Caco-2 (cell line): ENCODE measurements around the gene LARP4. TPM values are rescaled to one million over a fixed set of nuclear protein-coding genes. Genes with fewer than 3 reads are reported as not detected.
"Not testable (repeated sequence)": the region's sequence is repeated elsewhere in the genome, so short reads cannot be mapped to it uniquely, and the experiment has no call there.

Experiments
- BruUV-seq: library from RNA; stranded (reverse); fragments of 400-500 nt; replicated peaks from 2 replicates; lab custom pipeline; 2021; lab: Mats Ljungman, UMichigan
- CTCF ChIA-PET: fragments of 300-600 bp; sonication (Branson Sonifier 250); formaldehyde crosslinking; loops from one replicate; lab custom pipeline; 2022; ENCODE audit warnings: antibody characterized with exemption; lab: Charles Lee
- POLR2A ChIA-PET: fragments of 300-600 bp; sonication (Branson Sonifier 250); formaldehyde crosslinking; loops from one replicate; lab custom pipeline; 2022; ENCODE audit warnings: antibody characterized with exemption; lab: Charles Lee
- DNase-seq, 2 experiments: peaks; one replicate each; pipeline versions ENCODE4 v3.0.0 to v3.0.0-alpha.2; 2020 to 2022
- H3K27me3 ChIP-seq: replicated peaks from 2 replicates; pipeline ENCODE4 v1.6.0; 2011; ENCODE audit warnings: low read length; ENCODE audit not compliant: control insufficient read depth, insufficient read depth
- H3K36me3 ChIP-seq: 2 replicates; pipeline ENCODE4 v1.5.1; 2011; ENCODE audit warnings: low read length; ENCODE audit not compliant: control insufficient read depth, insufficient read depth
- H3K4me1 ChIP-seq: fragments of 250-450 bp; sonication (Bioruptor Pico); 2 replicates; pipeline ENCODE4 v1.5.1; 2020; ENCODE audit warnings: mild to moderate bottlenecking
- H3K4me3 ChIP-seq: 2 replicates; pipeline ENCODE4 v1.5.1; 2011; ENCODE audit warnings: low read depth, mild to moderate bottlenecking, control low read depth, low read length
- H3K9me3 ChIP-seq: fragments of 250-450 bp; sonication (Bioruptor Pico); 2 replicates; pipeline ENCODE4 v1.5.1; 2020; ENCODE audit warnings: mild to moderate bottlenecking, moderate library complexity
- H3K27ac Mint-ChIP-seq: one replicate; pipeline ENCODE4 v1.8.0; 2022; ENCODE audit warnings: mixed read lengths; ENCODE audit not compliant: unreplicated experiment
- H3K27me3 Mint-ChIP-seq: one replicate; pipeline ENCODE4 v1.8.0; 2022; ENCODE audit warnings: mixed read lengths; ENCODE audit not compliant: insufficient read depth, unreplicated experiment
- H3K36me3 Mint-ChIP-seq: one replicate; pipeline ENCODE4 v1.8.0; 2022; ENCODE audit warnings: mild to moderate bottlenecking, mixed read lengths; ENCODE audit not compliant: insufficient read depth, unreplicated experiment
- H3K4me1 Mint-ChIP-seq: one replicate; pipeline ENCODE4 v1.8.0; 2022; ENCODE audit warnings: low read depth, mixed read lengths; ENCODE audit not compliant: unreplicated experiment
- H3K4me3 Mint-ChIP-seq: one replicate; pipeline ENCODE4 v1.8.0; 2022; ENCODE audit warnings: mild to moderate bottlenecking, moderate library complexity, mixed read lengths; ENCODE audit not compliant: unreplicated experiment
- H3K9me3 Mint-ChIP-seq: one replicate; pipeline ENCODE4 v1.8.0; 2022; ENCODE audit warnings: mixed read lengths; ENCODE audit not compliant: unreplicated experiment
- intact Hi-C: fragments of 100-400 bp; cut with micrococcal nuclease; formaldehyde crosslinking; loops from one replicate; pipeline ENCODE4 v1.10.0; 2022; ENCODE audit not compliant: unreplicated experiment
- total RNA-seq: library from RNA; stranded (reverse); gene quantifications from 2 replicates; pipeline ENCODE4 v1.2.3, GENCODE V29; 2022
- TF ChIP-seq, protein P1 (sequence below), 2 experiments: fragments of 200-600 bp in 1 of 2; IDR thresholded peaks; 1 replicate in 1 of 2; 2 replicates in 1 of 2; pipeline versions ENCODE4 v1.5.1 to v1.8.0; 2011 to 2022; ENCODE audit warnings: antibody characterized with exemption in 1 of 2, control low read depth in 1 of 2, inconsistent platforms in 1 of 2, low read depth in 1 of 2, low read length in 1 of 2, mild to moderate bottlenecking in 1 of 2, moderate library complexity in 1 of 2; ENCODE audit not compliant: insufficient read depth in 1 of 2, severe bottlenecking in 1 of 2, unreplicated experiment in 1 of 2

The LARP4 gene
- total RNA-seq, 1 experiment from 2014 or later: 115 TPM

- Mint-ChIP-seq H3K4me1 (no peaks in the 10 kb centered on the region), H3K36me3 (peaks cover 82% of the 10 kb centered on the region), H3K9me3 (no peaks in the 10 kb centered on the region), H3K4me3 (no peak overlapping the region), H3K27ac (no peak overlapping the region), H3K27me3 (no peaks in the 10 kb centered on the region)
- ChIA-PET CTCF (no interaction called here), POLR2A (no interaction called here)
- Histone ChIP-seq H3K4me3 (no peak overlapping the region), H3K9me3 (no peaks in the 10 kb centered on the region), H3K27me3 (no peaks in the 10 kb centered on the region), H3K36me3 (peaks cover 3% of the 10 kb centered on the region), H3K4me1 (no peaks in the 10 kb centered on the region)
- intact Hi-C loops: no loop called here
- no peak for DNase-seq
- BruUV-seq: no TSS peak
- TF ChIP-seq, protein P1, sequence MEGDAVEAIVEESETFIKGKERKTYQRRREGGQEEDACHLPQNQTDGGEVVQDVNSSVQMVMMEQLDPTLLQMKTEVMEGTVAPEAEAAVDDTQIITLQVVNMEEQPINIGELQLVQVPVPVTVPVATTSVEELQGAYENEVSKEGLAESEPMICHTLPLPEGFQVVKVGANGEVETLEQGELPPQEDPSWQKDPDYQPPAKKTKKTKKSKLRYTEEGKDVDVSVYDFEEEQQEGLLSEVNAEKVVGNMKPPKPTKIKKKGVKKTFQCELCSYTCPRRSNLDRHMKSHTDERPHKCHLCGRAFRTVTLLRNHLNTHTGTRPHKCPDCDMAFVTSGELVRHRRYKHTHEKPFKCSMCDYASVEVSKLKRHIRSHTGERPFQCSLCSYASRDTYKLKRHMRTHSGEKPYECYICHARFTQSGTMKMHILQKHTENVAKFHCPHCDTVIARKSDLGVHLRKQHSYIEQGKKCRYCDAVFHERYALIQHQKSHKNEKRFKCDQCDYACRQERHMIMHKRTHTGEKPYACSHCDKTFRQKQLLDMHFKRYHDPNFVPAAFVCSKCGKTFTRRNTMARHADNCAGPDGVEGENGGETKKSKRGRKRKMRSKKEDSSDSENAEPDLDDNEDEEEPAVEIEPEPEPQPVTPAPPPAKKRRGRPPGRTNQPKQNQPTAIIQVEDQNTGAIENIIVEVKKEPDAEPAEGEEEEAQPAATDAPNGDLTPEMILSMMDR (IDR thresholded peaks at IDR 0.05; ENCODE audit: insufficient read depth in 1 of 2, low read depth in 1 of 2, low read length in 1 of 2, severe bottlenecking in 1 of 2, unreplicated experiment in 1 of 2): no peak
Measured at GRCh38 chr12:50441763-50442162, 41.1 kb downstream of the LARP4 start.

DNA sequence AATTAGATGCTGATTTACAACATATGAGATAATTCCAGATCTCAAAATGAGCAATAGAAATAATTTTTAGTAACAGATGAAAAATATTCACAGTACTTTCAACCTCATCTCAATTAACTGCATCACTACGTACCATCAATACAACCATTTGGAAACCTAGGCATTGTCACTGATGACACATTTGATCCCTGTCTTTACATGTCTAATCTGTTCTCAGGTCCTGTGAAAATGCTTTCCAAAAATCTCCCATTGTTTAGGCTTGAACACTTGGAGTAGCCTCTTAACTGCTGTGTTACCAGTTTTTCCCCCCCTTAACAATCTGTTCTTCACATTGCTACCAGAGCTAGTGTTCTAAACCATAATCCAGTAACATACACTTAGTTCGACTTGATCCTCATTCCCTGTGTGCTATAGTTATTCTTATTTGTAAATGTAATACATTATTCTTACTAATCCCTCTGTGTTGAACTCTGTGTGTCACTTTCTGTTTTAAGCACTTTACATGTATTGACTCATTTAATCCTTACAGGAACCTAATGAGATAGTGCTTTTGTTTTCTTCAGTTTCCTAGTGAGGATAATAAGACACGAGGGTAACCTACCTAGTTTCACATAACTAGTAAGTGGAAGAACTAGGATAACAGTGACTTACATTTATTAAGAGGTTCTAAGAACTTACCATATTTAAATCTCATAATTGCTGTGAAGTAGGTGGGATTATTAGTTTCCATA is 41.7 kb downstream of the LARP4 start:
- Mint-ChIP-seq H3K4me1 (no peaks in the 10 kb centered on the region), H3K9me3 (no peaks in the 10 kb centered on the region), H3K36me3 (peaks cover 85% of the 10 kb centered on the region), H3K27ac (no peak overlapping the region), H3K4me3 (no peak overlapping the region), H3K27me3 (no peaks in the 10 kb centered on the region)
- TSS peak; percentile 10 for BruUV-seq
- Histone ChIP-seq H3K36me3 (peaks cover 3% of the 10 kb centered on the region), H3K27me3 (no peaks in the 10 kb centered on the region), H3K9me3 (no peaks in the 10 kb centered on the region), H3K4me3 (no peak overlapping the region), H3K4me1 (no peaks in the 10 kb centered on the region)
- TF ChIP-seq, protein P1 (IDR thresholded peaks at IDR 0.05; ENCODE audit: insufficient read depth in 1 of 2, low read depth in 1 of 2, low read length in 1 of 2, severe bottlenecking in 1 of 2, unreplicated experiment in 1 of 2): no peak
- intact Hi-C loops: no loop called here
- no peak for DNase-seq
- CTCF ChIA-PET: no interaction called here
- POLR2A ChIA-PET: no interaction called here

- H3K27ac Mint-ChIP-seq, CTCF ChIA-PET, H3K4me3 ChIP-seq, DNase-seq, POLR2A ChIA-PET, H3K4me1 ChIP-seq, BruUV-seq, H3K4me1 Mint-ChIP-seq, H3K9me3 ChIP-seq, H3K36me3 ChIP-seq, H3K4me3 Mint-ChIP-seq, H3K9me3 Mint-ChIP-seq, intact Hi-C loops, H3K27me3 ChIP-seq, H3K27me3 Mint-ChIP-seq: not testable (repeated sequence)
- peaks cover 88% of the 10 kb centered on the region for H3K36me3 Mint-ChIP-seq
Measured at GRCh38 chr12:50449671-50450070, 49.0 kb downstream of the LARP4 start.
